Activated CD4-positive, alpha-beta T cell treated with anti-CD3 and anti-CD28 coated beads, Interleukin-2, Interleukin-6, amounts not matched to agents 100 ng/mL and 50 ng/mL, durations not matched to agents 16 hours and 8 hours (primary cell): ENCODE measurements around the gene TMEM30B.
"Not testable (repeated sequence)": the region's sequence is repeated elsewhere in the genome, so short reads cannot be mapped to it uniquely, and the experiment has no call there.

Experiments
- DNase-seq: peaks from one replicate; pipeline ENCODE4 v3.0.0-alpha.2; 2020

The TMEM30B gene

GRCh38 chr14:61281186-61281947, at the start of gene TMEM30B:
TSS of gene TMEM30B (minus strand) at chr14:61281338. CDS start at chr14:61281147, 191 bp downstream.
- DNase-seq, result no peak

DNA sequence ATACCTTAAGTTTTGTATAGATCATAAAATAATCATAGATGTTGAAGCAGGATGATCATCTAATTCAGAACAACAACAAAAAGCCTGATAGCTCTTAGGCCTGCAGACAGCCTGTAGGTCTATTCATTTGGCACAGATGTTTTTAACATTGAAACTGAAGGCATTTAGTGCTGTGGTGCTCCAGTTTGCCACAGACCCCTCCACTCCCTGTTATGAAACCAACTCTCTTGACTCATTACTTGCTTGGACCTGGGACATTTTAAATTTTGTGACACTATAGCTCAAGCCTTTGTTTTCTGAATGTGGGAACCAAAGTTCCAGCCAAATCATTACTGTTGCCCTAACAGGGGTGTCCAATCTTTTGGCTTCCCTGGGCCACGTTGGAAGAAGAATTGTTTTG, 49.4 kb upstream of the TMEM30B start:
- DNase-seq, result peak; percentile 83

DNA sequence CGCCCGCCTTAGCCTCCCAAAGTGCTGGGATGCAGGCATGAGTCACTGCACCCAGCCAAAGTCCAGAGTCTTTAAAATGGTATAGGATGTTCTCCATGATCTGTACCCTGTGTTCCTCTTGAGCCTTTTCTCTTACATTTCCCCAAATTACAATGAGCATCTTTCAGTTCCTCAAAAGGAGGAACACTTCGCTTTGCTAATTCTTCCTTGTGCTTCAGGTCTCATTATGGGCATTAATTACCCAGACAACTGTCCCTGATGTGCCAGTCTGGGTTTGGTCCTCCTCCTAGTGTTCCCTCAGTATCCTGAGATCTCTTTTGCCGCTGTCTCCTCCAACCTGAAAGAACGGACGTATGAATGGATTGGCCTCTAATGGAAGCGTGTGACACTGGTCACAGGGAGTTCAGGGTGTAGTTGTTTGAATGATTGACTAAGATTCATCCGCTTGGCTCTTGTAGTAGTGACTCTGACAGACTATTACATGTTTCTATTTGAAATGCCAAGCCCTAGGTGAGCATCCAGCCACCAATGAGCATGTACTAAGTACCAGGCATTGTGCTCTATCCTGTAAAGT, 48.4 kb upstream of the TMEM30B start:
- DNase-seq, result no peak

DNA sequence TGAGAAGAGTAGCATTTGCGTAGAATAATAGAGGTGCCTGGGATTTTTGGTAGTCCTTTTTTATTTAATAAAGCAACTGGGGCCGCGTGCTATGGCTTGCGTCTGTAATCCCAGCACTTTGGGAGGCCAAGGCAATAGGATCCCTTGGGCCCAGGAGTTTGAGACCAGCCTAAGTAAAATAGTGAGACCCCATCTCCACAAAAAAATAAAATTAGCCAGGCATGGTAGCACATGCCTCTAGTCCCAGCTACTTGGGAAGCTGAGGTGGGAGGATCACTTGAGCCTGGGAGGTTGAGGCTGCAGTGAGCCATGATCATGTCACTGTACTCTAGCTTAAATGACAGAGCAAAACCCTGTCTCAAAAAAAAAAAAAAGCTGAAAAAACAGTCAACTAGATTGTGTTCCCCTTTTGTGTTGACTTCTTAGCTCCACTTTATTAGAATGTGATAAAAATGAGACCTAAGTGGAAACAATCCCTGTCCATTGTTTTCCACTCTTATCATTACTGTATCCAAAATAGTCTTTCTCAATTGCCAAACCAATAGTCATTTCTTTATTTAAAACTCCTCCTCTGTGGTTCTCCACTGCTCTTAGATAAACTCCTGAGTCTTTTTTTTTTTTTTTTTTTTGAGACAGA, 47.6 kb upstream of the TMEM30B start:
- DNase-seq, result no peak

- no peak for DNase-seq
Measured at GRCh38 chr14:61326847-61327246, 45.7 kb upstream of the TMEM30B start.

DNA sequence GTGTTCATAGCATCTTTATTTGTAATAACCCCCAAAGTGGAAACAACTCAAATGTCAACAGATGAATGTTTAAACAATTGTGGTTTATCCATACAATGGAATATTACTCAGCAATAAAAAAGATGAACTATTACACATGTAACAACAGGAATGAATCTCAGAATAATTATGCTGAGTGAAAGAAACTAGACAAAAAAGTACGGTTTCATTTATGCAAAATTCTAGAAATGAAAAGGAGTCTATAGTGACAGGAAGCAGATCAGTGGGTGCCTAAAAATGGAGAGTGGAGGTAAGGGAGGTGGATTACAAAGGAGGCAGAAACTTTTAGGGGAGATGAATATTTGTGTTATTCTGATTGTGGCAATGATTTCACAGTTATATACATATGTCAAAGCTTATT, 45.0 kb upstream of the TMEM30B start:
- DNase-seq, result no peak

DNA sequence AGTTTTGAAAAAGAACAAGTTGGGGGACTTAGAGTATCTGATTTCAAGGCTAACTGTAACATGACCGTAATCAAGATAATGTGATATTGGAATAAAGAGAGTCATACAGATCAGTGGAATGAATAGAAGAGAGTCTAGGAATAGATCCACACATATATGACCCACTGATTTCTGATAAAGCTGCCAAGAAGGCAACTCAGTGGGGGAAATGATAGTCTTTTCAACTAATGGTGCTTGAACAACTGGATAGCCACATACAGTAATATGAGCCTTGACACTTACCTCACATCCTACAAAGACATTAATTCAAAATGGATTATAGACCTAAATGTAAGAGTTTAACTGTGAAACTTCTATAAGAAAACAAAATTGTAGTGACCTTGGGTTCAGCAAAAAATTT, 44.0 kb upstream of the TMEM30B start:
- DNase-seq, result no peak

DNA sequence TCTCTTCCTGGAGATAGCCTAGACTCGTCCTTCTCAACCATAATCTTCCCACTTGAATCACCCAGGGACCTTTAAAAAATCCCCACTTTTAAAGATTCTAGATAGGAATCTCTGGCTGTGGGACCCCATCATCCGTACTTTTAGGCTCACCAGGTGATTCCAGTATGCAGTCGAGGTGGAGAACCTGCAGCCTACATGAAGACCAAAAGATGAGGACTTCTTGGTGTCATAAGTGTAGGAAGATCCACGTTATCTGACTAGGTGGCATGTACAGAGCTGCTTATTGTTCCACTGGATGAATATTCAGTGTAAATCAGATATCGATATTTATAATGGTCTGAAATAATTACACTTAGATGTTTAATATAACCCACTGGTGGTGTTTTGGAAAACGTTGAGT, 42.8 kb upstream of the TMEM30B start:
- no peak for DNase-seq

- DNase-seq, result peak; percentile 72
Measured at GRCh38 chr14:61322799-61323290, 41.7 kb upstream of the TMEM30B start.

- no peak for DNase-seq
Measured at GRCh38 chr14:61322011-61322798, 41.1 kb upstream of the TMEM30B start.

- DNase-seq, result peak; percentile 91
Measured at GRCh38 chr14:61321385-61322010, 40.4 kb upstream of the TMEM30B start, which contains the start of gene PRKCH. TSS of gene PRKCH (plus strand) at chr14:61321579. CDS start at chr14:61322102, 523 bp downstream.

DNA sequence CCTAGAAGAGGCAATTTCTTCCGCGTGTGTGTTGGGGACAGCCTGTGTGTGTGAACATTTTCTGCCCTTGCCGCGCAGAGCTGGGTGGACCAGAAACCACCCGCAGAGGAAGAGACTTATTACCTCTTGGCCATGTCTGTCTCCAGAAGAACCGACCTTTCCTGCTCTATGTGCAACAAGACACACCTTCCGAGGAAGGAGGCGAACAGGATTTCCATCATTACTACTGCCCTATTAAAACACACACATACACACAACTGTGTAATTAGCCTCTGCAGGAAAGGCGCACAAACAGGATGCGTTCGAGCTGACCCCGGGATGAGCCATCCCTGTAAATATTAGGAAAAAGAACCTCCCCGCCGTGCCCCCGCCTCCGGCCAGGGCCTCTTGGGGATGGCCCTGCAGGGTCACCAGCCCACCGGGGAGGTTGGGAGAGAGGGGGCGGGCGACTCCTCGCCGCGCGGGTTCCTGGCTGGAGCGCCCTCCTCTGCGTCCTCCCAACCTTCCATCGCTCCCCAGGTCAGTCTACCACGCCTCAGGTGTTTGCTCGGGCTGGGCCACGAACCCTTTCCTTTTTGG, 39.8 kb upstream of the TMEM30B start:
- no peak for DNase-seq

- DNase-seq, result not testable (repeated sequence)
Measured at GRCh38 chr14:61320170-61320569, 39.0 kb upstream of the TMEM30B start.

DNA sequence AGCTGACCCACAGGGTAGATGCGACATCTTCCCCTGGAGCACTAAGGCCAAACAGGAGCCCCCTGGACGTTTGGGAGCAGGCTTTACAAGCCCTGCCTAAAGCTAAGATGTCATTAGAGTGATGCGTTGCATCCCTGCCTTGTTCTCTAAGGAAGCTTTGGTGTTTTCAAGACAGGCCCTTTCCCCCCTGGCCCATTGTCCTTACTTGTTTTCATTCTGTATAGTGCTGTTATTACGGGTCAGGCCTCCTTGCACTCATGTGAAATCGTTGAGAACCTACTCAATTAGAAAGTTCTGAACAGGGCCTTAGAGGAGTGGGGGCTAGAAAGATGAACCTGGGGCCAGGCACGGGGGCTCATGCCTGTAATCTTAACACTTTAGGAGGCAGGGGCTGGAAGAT, 38.6 kb upstream of the TMEM30B start:
- no peak for DNase-seq

- no peak for DNase-seq
Measured at GRCh38 chr14:61319086-61319485, 37.9 kb upstream of the TMEM30B start.

- no peak for DNase-seq
Measured at GRCh38 chr14:61315313-61315712, 34.2 kb upstream of the TMEM30B start.

GRCh38 chr14:61308701-61309100, 27.6 kb upstream of the TMEM30B start:
- DNase-seq, result not testable (repeated sequence)

- DNase-seq, result no peak
Measured at GRCh38 chr14:61308198-61308597, 27.1 kb upstream of the TMEM30B start.

DNA sequence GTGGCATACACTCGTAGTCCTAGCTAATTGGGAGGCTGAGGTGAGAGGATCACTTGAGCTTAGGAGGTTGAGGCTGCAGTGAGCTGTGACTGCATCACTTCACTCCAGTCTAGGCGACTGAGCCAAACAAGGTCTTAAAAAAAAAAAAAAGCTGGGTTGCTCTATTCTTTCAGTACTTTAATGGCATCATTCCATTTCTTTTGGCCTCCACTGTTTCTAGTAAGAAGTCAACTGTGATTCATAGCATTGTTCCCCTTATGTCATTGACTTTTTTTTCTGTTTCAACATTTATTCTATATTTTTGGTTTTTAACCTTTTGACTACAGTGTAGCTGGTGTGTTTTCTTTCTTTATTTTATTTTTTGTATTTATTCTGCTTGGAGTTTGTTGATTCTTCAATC, 23.6 kb upstream of the TMEM30B start:
- DNase-seq, result no peak

- DNase-seq, result no peak
Measured at GRCh38 chr14:61300754-61301153, 19.6 kb upstream of the TMEM30B start.

GRCh38 chr14:61300209-61300608, 19.1 kb upstream of the TMEM30B start:
- DNase-seq, result no peak

DNA sequence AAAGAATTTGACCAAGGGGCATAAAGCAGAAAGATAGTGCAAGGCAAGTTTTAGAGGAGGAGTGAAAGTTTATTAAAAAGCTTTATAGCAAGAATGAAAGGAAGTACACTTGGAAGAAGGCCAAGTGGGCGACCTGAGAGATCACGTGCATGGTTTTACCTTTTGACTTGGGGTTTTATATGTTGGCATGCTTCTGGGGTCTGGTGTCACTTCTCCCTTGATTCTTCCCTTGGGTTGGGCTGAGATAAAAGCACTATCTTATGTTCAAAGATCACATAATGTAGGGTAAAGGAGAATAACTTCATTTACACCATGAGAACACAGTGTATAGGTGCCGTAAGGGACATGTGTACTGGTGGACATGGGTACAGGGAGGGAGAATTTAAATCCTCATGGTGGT, 17.7 kb upstream of the TMEM30B start:
- no peak for DNase-seq
